Vagina (tissue), 2 donors: ENCODE results near the gene NETO2. TPM values are rescaled to one million over a fixed set of nuclear protein-coding genes. Genes with fewer than 3 reads are reported as not detected.

Source experiments
- DNase-seq, 2 donors: peaks; one replicate each; pipeline ENCODE4 v3.0.0-alpha.2; 2017; ENCODE audit errors: extremely low spot score in 2 of 2
- H3K27ac ChIP-seq: fragments of 200-600 bp; sonication (generic); one replicate; pipeline ENCODE4 v1.5.1; 2019
- H3K27me3 ChIP-seq: fragments of 200-600 bp; sonication (generic); one replicate; pipeline ENCODE4 v1.5.1; 2019
- H3K36me3 ChIP-seq, 2 donors: fragments of 200-600 bp; sonication (generic); one replicate each; pipeline ENCODE4 v1.5.1; 2017 to 2019
- H3K4me1 ChIP-seq: fragments of 200-600 bp; sonication (generic); one replicate; pipeline ENCODE4 v1.5.1; 2019
- H3K4me3 ChIP-seq, 2 donors: fragments of 200-600 bp; sonication (generic); 1 replicate in 1 of 2; 2 replicates in 1 of 2; pipeline ENCODE4 v1.5.1; 2016 to 2019
- H3K9me3 ChIP-seq: fragments of 200-600 bp; sonication (generic); one replicate; pipeline ENCODE4 v1.5.1; 2019
- CTCF ChIP-seq, 3 experiments: fragments of 450-650 bp in 2 of 3; fragments of 200-600 bp in 1 of 3; sonication (generic) in 1 of 3; IDR thresholded peaks; one replicate each; pipeline ENCODE4 v1.5.1; 2017 to 2019; ENCODE audit warnings: antibody characterized with exemption in 3 of 3, mild to moderate bottlenecking in 2 of 3, moderate library complexity in 2 of 3
- POLR2A ChIP-seq, 2 donors: fragments of 450-650 bp; IDR thresholded peaks; one replicate each; pipeline ENCODE4 v1.6.1; 2017; ENCODE audit warnings: antibody characterized with exemption in 2 of 2, mild to moderate bottlenecking in 2 of 2, moderate library complexity in 2 of 2
- POLR2AphosphoS5 ChIP-seq, 2 donors: sonication (generic); formaldehyde crosslinking; IDR thresholded peaks; one replicate each; pipeline ENCODE4 v1.9.0; 2017; ENCODE audit warnings: antibody characterized with exemption in 2 of 2, mild to moderate bottlenecking in 2 of 2, low read depth in 1 of 2; ENCODE audit not compliant: insufficient read depth in 1 of 2
- intact Hi-C: fragments of 100-400 bp; cut with DNase I; formaldehyde crosslinking; loops from one replicate; pipeline ENCODE4 v1.15.1; 2023
- total RNA-seq: library from RNA; depleted of rRNA; stranded (reverse); fragments of >200 nt; gene quantifications from one replicate; pipeline ENCODE4 v1.2.3, GENCODE V29; 2016

Gene NETO2
- total RNA-seq, 1 donor from 2014 or later: 2.7 TPM

- no peak for DNase-seq
- Histone ChIP-seq H3K4me1 (no peaks in the 10 kb centered on the region), H3K27ac (no peak overlapping the region), H3K4me3 (no peak overlapping the region), H3K27me3 (no peaks in the 10 kb centered on the region), H3K36me3 (no peaks in the 10 kb centered on the region), H3K9me3 (no peaks in the 10 kb centered on the region)
- no peak for TF ChIP-seq POLR2AphosphoS5 (IDR thresholded peaks at IDR 0.05; ENCODE audit: insufficient read depth in 1 of 2, low read depth in 1 of 2)
- TF ChIP-seq CTCF (IDR thresholded peaks at IDR 0.05): no peak
- no peak for TF ChIP-seq POLR2A (IDR thresholded peaks at IDR 0.05)
- intact Hi-C loops: no loop called here
These were observed 71.6 kb downstream of the NETO2 start for GRCh38 chr16:47072158-47072557.

- H3K4me3 ChIP-seq: no peak overlapping the region
- H3K27me3 ChIP-seq: no peaks in the 10 kb centered on the region
- H3K9me3 ChIP-seq: no peaks in the 10 kb centered on the region
- H3K36me3 ChIP-seq: no peaks in the 10 kb centered on the region
- intact Hi-C loops: no loop called here
- no peak for DNase-seq
- TF ChIP-seq CTCF (IDR thresholded peaks at IDR 0.05): no peak
- TF ChIP-seq POLR2AphosphoS5 (IDR thresholded peaks at IDR 0.05; ENCODE audit: insufficient read depth in 1 of 2, low read depth in 1 of 2): no peak
- H3K4me1 ChIP-seq: no peaks in the 10 kb centered on the region
- H3K27ac ChIP-seq: no peak overlapping the region
These were observed 73.7 kb downstream of the NETO2 start for GRCh38 chr16:47069841-47070584.

GRCh38 chr16:47069313-47069712 lies 74.4 kb downstream of the NETO2 start:
- no peak for DNase-seq
- intact Hi-C loops: no loop called here
- TF ChIP-seq POLR2AphosphoS5 (IDR thresholded peaks at IDR 0.05; ENCODE audit: insufficient read depth in 1 of 2, low read depth in 1 of 2) (no peak), POLR2A (IDR thresholded peaks at IDR 0.05) (no peak), CTCF (IDR thresholded peaks at IDR 0.05) (no peak)
- Histone ChIP-seq H3K9me3 (no peaks in the 10 kb centered on the region), H3K27ac (no peak overlapping the region), H3K4me3 (no peak overlapping the region), H3K36me3 (no peaks in the 10 kb centered on the region), H3K27me3 (no peaks in the 10 kb centered on the region), H3K4me1 (no peaks in the 10 kb centered on the region)

- no peaks in the 10 kb centered on the region for H3K4me1 ChIP-seq
- H3K27ac ChIP-seq: no peak overlapping the region
- H3K27me3 ChIP-seq: no peaks in the 10 kb centered on the region
- no peaks in the 10 kb centered on the region for H3K36me3 ChIP-seq
- H3K4me3 ChIP-seq: no peak overlapping the region
- no peaks in the 10 kb centered on the region for H3K9me3 ChIP-seq
- intact Hi-C loops: no loop called here
- TF ChIP-seq POLR2A (IDR thresholded peaks at IDR 0.05) (no peak), CTCF (IDR thresholded peaks at IDR 0.05) (no peak), POLR2AphosphoS5 (IDR thresholded peaks at IDR 0.05; ENCODE audit: insufficient read depth in 1 of 2, low read depth in 1 of 2) (no peak)
- DNase-seq: no peak
These were observed 76.5 kb downstream of the NETO2 start for GRCh38 chr16:47067203-47067602.
